ENCODE data around the gene BYSL.

GRCh38 chr6:41937861-41938574 lies 16.7 kb downstream of the BYSL start:
- TF ChIP-seq CTCF (optimal IDR thresholded peaks at IDR 0.05 in 1 of 3, IDR thresholded peaks at IDR 0.05 in 1 of 3, conservative IDR thresholded peaks at IDR 0.05 in 1 of 3; ENCODE audit: extremely low read depth in 1 of 3, insufficient read depth in 2 of 3, low read length in 3 of 3) (no peak), EZH2 (IDR thresholded peaks at IDR 0.05; ENCODE audit: low read length) (no peak)
